GM21723 (cell line): Measurements from ENCODE around the gene HINT3.
A peak's percentile ranks its signal among the peaks of the same experiment; 100 is the strongest.
"Not testable (repeated sequence)": the region's sequence is repeated elsewhere in the genome, so short reads cannot be mapped to it uniquely, and the experiment has no call there.

Experiments used
- ATAC-seq: cut with Tn5 transposase; IDR thresholded peaks from one replicate; pipeline ENCODE4 v1.9.1; 2021; ENCODE audit warnings: mild to moderate bottlenecking, moderate library complexity; ENCODE audit not compliant: unreplicated experiment

HINT3 gene

GRCh38 chr6:125959041-125959440, 2.5 kb downstream of the HINT3 start:
- no peak for ATAC-seq

DNA sequence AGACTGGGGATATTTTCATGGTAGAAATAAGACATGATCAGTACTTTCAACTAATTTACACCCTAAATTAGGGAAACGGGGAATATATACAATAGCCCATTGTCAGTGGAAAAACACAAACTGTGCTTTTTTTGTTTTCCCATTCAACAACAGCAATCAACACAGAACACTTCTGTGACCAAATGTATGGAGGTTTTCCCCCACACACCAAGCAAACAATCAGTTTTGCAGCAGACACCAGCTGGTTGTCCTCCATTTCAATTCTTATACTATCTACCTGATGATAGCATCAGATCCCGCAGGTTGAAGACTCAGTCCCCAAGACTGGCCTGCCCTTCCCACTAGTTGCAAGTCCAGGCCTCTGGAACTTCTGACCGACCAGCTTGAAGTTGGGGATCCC, 4.5 kb downstream of the HINT3 start:
- no peak for ATAC-seq

- no peak for ATAC-seq
These were observed 6.4 kb downstream of the HINT3 start for GRCh38 chr6:125962900-125963497.

- no peak for ATAC-seq
These were observed 7.2 kb downstream of the HINT3 start for GRCh38 chr6:125963817-125964216.

GRCh38 chr6:125966569-125966968, 10.0 kb downstream of the HINT3 start:
- ATAC-seq: no peak

- ATAC-seq: no peak
These were observed 11.9 kb downstream of the HINT3 start for GRCh38 chr6:125968493-125968892.

DNA sequence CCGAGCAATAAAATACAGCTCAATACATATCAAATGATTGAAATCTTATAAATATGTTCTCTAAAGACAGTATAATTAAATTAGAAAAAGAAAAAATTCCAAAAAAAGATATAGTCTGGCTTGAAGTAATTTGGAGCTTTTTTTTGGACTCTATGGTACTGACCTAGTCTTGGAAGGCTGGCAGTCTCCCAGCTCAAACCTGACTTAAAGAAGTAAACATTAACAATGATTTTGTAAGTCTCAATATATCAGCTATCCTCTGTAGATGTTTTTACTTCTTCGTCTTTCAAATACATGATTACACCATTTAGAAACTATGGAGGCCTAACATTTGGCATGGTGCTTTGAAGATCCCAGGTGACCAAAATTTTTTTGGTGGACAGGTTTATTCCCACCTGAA, 14.2 kb downstream of the HINT3 start:
- ATAC-seq: no peak

GRCh38 chr6:125972478-125972877, 15.9 kb downstream of the HINT3 start:
- not testable (repeated sequence) for ATAC-seq

- ATAC-seq: peak; percentile 92
These were observed 17.8 kb downstream of the HINT3 start for GRCh38 chr6:125974214-125974866.

GRCh38 chr6:125979101-125979500, 22.5 kb downstream of the HINT3 start:
- ATAC-seq: no peak

DNA sequence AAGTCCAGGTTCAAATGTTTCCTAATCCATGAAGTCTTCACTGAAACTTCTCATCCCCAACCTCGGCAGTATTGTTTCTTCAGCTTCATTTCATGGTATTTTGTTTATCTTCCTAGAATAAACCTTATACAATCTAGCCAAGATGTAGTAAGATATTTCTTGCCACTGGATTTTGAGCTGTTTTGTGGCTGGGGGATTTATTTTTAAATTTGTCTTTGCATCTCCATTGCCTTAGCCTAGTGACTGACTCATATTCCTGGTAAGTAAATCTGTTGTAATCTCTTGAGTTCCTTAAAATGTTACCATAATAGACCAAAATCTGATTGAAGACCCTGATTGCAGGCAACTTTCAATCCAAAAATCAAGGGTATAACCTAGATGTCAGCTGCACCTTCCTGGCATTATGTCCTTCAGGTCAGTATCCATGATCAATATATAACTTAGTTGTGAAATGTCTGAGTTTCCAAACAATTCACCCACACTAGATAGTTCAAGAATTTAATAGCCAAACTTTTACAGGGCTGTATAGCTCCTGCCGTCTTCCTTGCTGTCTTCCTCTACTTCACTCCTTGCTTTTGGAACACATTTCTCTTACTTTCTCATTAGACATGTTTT, 25.1 kb downstream of the HINT3 start:
- ATAC-seq: no peak

- ATAC-seq: no peak
These were observed 26.8 kb downstream of the HINT3 start for GRCh38 chr6:125983246-125983945.

DNA sequence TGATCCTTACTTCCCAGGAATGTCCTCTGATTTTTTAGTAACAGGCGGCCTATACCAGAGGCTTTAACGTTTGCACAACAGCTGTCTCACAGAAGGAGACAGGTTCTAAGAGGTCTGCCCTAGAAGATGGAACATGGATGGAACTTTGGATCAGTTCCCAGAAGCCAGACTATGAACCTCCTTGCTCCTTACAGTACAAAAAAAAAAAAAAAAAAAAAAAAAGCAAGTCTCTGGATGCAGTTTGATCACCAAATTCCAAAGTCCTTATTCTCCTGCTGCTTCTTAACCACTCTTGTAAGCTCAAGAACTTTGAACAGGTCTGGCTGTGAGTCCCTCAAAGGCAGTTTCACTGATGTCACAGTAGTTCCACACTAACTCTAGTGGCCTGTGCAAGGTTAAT, 27.7 kb downstream of the HINT3 start:
- no peak for ATAC-seq

- ATAC-seq: no peak
These were observed 29.0 kb downstream of the HINT3 start for GRCh38 chr6:125985522-125985921.

DNA sequence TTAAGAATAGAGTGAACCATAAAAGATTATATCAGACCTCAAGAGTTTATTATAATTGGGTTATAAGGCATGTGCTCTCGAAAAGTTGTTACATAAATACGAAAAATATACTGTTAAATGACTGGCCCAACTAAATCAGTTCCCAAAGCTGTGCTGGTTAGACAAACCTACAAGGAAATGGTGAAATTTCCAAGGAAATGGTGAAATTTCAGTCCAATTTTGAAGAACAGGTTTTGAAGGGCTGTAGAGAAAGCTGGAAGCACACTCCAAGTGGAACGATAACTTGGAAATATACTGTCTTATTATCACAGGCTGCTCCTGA, 29.4 kb downstream of the HINT3 start:
- ATAC-seq: no peak

GRCh38 chr6:125986301-125987025, 29.9 kb downstream of the HINT3 start, which contains the start of gene TRMT11:
Gene TRMT11 (plus strand): TSS chr6:125986540. CDS start chr6:125986551, 11 bp downstream.
- peak; percentile 95 for ATAC-seq

- ATAC-seq: peak; percentile 34
These were observed 30.6 kb downstream of the HINT3 start for GRCh38 chr6:125987026-125987617.

DNA sequence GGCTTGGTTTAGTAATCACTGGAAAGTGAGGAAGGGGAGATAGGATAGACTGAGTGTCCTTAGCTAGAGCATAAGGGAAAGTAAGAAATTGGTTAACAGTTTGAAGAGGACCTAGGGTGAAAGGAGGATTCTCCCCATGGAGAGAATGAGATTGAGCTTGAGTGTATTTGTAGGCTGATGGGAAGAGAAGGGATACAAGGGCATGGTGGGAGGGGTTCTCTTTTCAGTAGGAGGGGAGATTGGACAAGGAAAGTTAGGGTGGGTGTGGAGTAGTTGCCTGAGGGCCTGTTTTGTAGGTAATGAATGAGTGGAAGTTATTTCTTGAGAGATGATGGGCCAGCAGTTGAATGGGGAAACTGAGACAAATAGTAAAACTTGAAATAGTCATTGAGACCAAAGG, 31.7 kb downstream of the HINT3 start:
- no peak for ATAC-seq

- ATAC-seq: no peak
These were observed 33.1 kb downstream of the HINT3 start for GRCh38 chr6:125989631-125990030.

DNA sequence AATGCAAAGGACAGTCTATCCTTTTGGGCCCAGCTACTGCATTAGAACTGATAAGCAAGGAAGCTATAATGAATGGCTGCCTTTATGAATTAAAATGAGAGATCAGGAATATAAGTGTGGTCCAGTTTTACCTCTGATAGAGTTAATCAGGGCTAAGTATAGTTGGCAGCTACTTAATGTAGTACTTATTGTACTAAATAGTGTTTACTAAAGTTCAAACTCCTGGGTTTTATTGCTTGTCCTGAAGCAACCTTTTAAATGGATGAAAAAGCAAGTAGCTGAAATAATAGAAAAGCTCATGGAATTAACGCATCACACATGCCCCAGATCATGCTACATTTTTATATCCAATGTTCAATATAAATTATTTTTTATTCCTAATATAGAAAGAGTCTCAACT, 35.1 kb downstream of the HINT3 start:
- no peak for ATAC-seq
